Measurements from ENCODE around the gene KLRF1. TPM values are rescaled to one million over a fixed set of nuclear protein-coding genes. Genes with fewer than 3 reads are reported as not detected.

KLRF1 gene
- total RNA-seq, 1 experiment from 2014 or later, result not detected

GRCh38 chr12:9851927-9852326, 24.6 kb downstream of the KLRF1 start (continued):
- TF ChIP-seq SIN3A (IDR thresholded peaks at IDR 0.05; ENCODE audit: low read depth) (no peak), EGR1 (IDR thresholded peaks at IDR 0.05; ENCODE audit: low read depth) (no peak), POLR2AphosphoS5 (IDR thresholded peaks at IDR 0.05; ENCODE audit: low read depth, low read length) (no peak), ELF1 (IDR thresholded peaks at IDR 0.05; ENCODE audit: borderline replicate concordance, low read depth) (no peak), YY1 (IDR thresholded peaks at IDR 0.05; ENCODE audit: extremely low read depth, insufficient replicate concordance, low read depth, low read length) (no peak)

- Histone ChIP-seq H3K4me2 (ENCODE audit: low read length) (no peak overlapping the region), H3K4me1 (ENCODE audit: control insufficient read depth in 1 of 2, insufficient read depth in 2 of 2, low read length in 2 of 2) (no peaks in the 10 kb centered on the region), H2AFZ (ENCODE audit: low read depth, low read length, poor library complexity, severe bottlenecking) (no peak overlapping the region), H3K9me2 (ENCODE audit: insufficient read depth) (no peaks in the 10 kb centered on the region), H3K79me2 (ENCODE audit: insufficient read depth, low read length) (no peaks in the 10 kb centered on the region), H3K9ac (ENCODE audit: low read length) (no peak overlapping the region), H3K27me3 (ENCODE audit: insufficient read depth, low read length) (peaks cover 62% of the 10 kb centered on the region), H3K27ac (ENCODE audit: low read depth, low read length) (no peak overlapping the region), H4K20me1 (ENCODE audit: insufficient read depth) (no peaks in the 10 kb centered on the region), H3K36me3 (ENCODE audit: control insufficient read depth in 1 of 2, insufficient read depth in 2 of 2, low read length in 2 of 2) (no peaks in the 10 kb centered on the region), H3K9me3 (ENCODE audit: control insufficient read depth in 1 of 2, insufficient read depth in 1 of 2, low read depth in 1 of 2, low read length in 2 of 2) (no peaks in the 10 kb centered on the region), H3K4me3 (replicated peaks in 1 of 2; ENCODE audit: low read depth in 1 of 2, low read length in 2 of 2) (no peak overlapping the region)
- no peak for DNase-seq (ENCODE audit: low read depth, low spot score)
- ChIA-PET CTCF (no interaction called here), POLR2A (no interaction called here), RAD21 (ENCODE audit: low non-redundant PET in 1 of 2, low total read pairs in 2 of 2, uncharacterized antibody in 2 of 2, unreplicated experiment in 2 of 2) (no interaction called here)
- intact Hi-C loops (cut with micrococcal nuclease), result no loop called here
- no peak for ATAC-seq
- BruUV-seq (replicated peaks), result no TSS peak
- TF ChIP-seq ELF1 (IDR thresholded peaks at IDR 0.05; ENCODE audit: borderline replicate concordance, low read depth) (no peak), ZNF274 (IDR thresholded peaks at IDR 0.05; ENCODE audit: low read depth, low read length) (no peak)
Measured at GRCh38 chr12:9856151-9856550, 28.9 kb downstream of the KLRF1 start.

- DNase-seq (ENCODE audit: low read depth, low spot score), result no peak
- ATAC-seq, result no peak
- intact Hi-C loops (cut with micrococcal nuclease), result no loop called here
- CTCF ChIA-PET, result no interaction called here
- peaks cover 60% of the 10 kb centered on the region for H3K27me3 ChIP-seq (ENCODE audit: insufficient read depth, low read length)
- H3K4me2 ChIP-seq (ENCODE audit: low read length), result no peak overlapping the region
- POLR2A ChIA-PET, result no interaction called here
- H2AFZ ChIP-seq (ENCODE audit: low read depth, low read length, poor library complexity, severe bottlenecking), result no peak overlapping the region
- no peaks in the 10 kb centered on the region for H4K20me1 ChIP-seq (ENCODE audit: insufficient read depth)
- no peaks in the 10 kb centered on the region for H3K9me3 ChIP-seq (ENCODE audit: control insufficient read depth in 1 of 2, insufficient read depth in 1 of 2, low read depth in 1 of 2, low read length in 2 of 2)
- no peaks in the 10 kb centered on the region for H3K9me2 ChIP-seq (ENCODE audit: insufficient read depth)
- no peak overlapping the region for H3K4me3 ChIP-seq (replicated peaks in 1 of 2; ENCODE audit: low read depth in 1 of 2, low read length in 2 of 2)
- no peaks in the 10 kb centered on the region for H3K79me2 ChIP-seq (ENCODE audit: insufficient read depth, low read length)
- no peak overlapping the region for H3K9ac ChIP-seq (ENCODE audit: low read length)
- no peaks in the 10 kb centered on the region for H3K4me1 ChIP-seq (ENCODE audit: control insufficient read depth in 1 of 2, insufficient read depth in 2 of 2, low read length in 2 of 2)
- RAD21 ChIA-PET (ENCODE audit: low non-redundant PET in 1 of 2, low total read pairs in 2 of 2, uncharacterized antibody in 2 of 2, unreplicated experiment in 2 of 2), result no interaction called here
- no TSS peak for BruUV-seq (replicated peaks)
- no peaks in the 10 kb centered on the region for H3K36me3 ChIP-seq (ENCODE audit: control insufficient read depth in 1 of 2, insufficient read depth in 2 of 2, low read length in 2 of 2)
- H3K27ac ChIP-seq (ENCODE audit: low read depth, low read length), result no peak overlapping the region
- no peak for TF ChIP-seq ZFX (IDR thresholded peaks at IDR 0.05)
- TF ChIP-seq RAD21 (IDR thresholded peaks at IDR 0.05; ENCODE audit: low read depth), result no peak
- TF ChIP-seq ATF3 (IDR thresholded peaks at IDR 0.05), result no peak
- no peak for TF ChIP-seq EZH2phosphoT487 (IDR thresholded peaks at IDR 0.05; ENCODE audit: borderline replicate concordance)
- TF ChIP-seq POLR2A (IDR thresholded peaks at IDR 0.05; ENCODE audit: borderline replicate concordance, extremely low read depth, insufficient read depth, insufficient read length), result no peak
- no peak for TF ChIP-seq POLR2AphosphoS5 (IDR thresholded peaks at IDR 0.05; ENCODE audit: low read depth, low read length)
- TF ChIP-seq ZBTB33 (IDR thresholded peaks at IDR 0.05; ENCODE audit: extremely low read depth, insufficient replicate concordance, low read length), result no peak
- TF ChIP-seq JUND (IDR thresholded peaks at IDR 0.05), result no peak
- no peak for TF ChIP-seq ELF1 (IDR thresholded peaks at IDR 0.05; ENCODE audit: borderline replicate concordance, low read depth)
- no peak for TF ChIP-seq SRF (IDR thresholded peaks at IDR 0.05; ENCODE audit: low read depth)
- no peak for TF ChIP-seq SIN3A (IDR thresholded peaks at IDR 0.05; ENCODE audit: low read depth)
- no peak for TF ChIP-seq TCF7L2 (IDR thresholded peaks at IDR 0.05; ENCODE audit: borderline replicate concordance, extremely low read depth, insufficient read depth, insufficient read length)
- no peak for TF ChIP-seq EZH2 (IDR thresholded peaks at IDR 0.05)
Measured at GRCh38 chr12:9856894-9857293, 29.6 kb downstream of the KLRF1 start.
